Body of pancreas (tissue), 4 donors: ENCODE measurements around the gene KCNQ4. TPM values are rescaled to one million over a fixed set of nuclear protein-coding genes. Genes with fewer than 3 reads are reported as not detected.
A peak's percentile ranks its signal among the peaks of the same experiment; 100 is the strongest.

Experiments
- ATAC-seq: fragments of 150-250 bp; one replicate; pipeline ENCODE4 v1.9.1; 2016
- DNase-seq, 4 donors: peaks; one replicate each; pipeline ENCODE4 v3.0.0-alpha.2; 2019
- H3K27ac ChIP-seq, 4 donors: fragments of 200-600 bp; sonication (generic); 1 replicate in 3 of 4; 2 replicates in 1 of 4; pipeline versions ENCODE4 v1.5.1 to v1.6.1; 2016 to 2019; ENCODE audit warnings: mild to moderate bottlenecking in 1 of 4, mixed read lengths in 1 of 4, moderate library complexity in 1 of 4
- H3K27me3 ChIP-seq, 2 donors: fragments of 200-600 bp; sonication (generic); one replicate each; pipeline ENCODE4 v1.6.0; 2016; ENCODE audit warnings: mild to moderate bottlenecking in 1 of 2
- H3K36me3 ChIP-seq, 2 donors: fragments of 200-600 bp; sonication (generic); replicated peaks in 1 of 2; 2 replicates each; pipeline ENCODE4 v1.5.1; 2016; ENCODE audit warnings: low read depth in 2 of 2; ENCODE audit not compliant: insufficient read depth in 1 of 2
- H3K4me1 ChIP-seq: fragments of 200-600 bp; sonication (generic); one replicate; pipeline ENCODE4 v1.6.0; 2016
- H3K4me3 ChIP-seq, 2 donors: fragments of 200-600 bp; sonication (generic); 1 replicate in 1 of 2; 2 replicates in 1 of 2; pipeline ENCODE4 v1.5.1; 2016 to 2019
- H3K9me3 ChIP-seq, 3 donors: fragments of 200-600 bp; sonication (generic); 1 replicate in 2 of 3; 2 replicates in 1 of 3; pipeline ENCODE4 v1.5.1; 2016
- CTCF ChIP-seq, 7 experiments: fragments of 450-650 bp in 4 of 7; fragments of 200-600 bp in 3 of 7; sonication (generic) in 3 of 7; IDR thresholded peaks; one replicate each; pipeline ENCODE4 v1.5.1; 2016 to 2019; ENCODE audit warnings: antibody characterized with exemption in 7 of 7
- POLR2A ChIP-seq, 3 donors: fragments of 450-650 bp; IDR thresholded peaks; one replicate each; pipeline ENCODE4 v1.6.1; 2016; ENCODE audit warnings: antibody characterized with exemption in 3 of 3, mild to moderate bottlenecking in 2 of 3
- WGBS, 2 donors: methylation state at CpG; one replicate each; pipeline ENCODE4 v1.1.5; 2017; 5-methylcytosine and 5-hydroxymethylcytosine counted together
- intact Hi-C: fragments of 100-400 bp; cut with DNase I; formaldehyde crosslinking; loops from one replicate; pipeline ENCODE4 v1.15.1; 2023
- total RNA-seq, 2 donors: library from RNA; depleted of rRNA; stranded (reverse); fragments of >200 nt; gene quantifications; one replicate each; pipeline ENCODE4 v1.1.0, GENCODE V29; 2016

The KCNQ4 gene
- total RNA-seq, 2 donors from 2014 or later = 1.8 to 4.0 TPM

DNA sequence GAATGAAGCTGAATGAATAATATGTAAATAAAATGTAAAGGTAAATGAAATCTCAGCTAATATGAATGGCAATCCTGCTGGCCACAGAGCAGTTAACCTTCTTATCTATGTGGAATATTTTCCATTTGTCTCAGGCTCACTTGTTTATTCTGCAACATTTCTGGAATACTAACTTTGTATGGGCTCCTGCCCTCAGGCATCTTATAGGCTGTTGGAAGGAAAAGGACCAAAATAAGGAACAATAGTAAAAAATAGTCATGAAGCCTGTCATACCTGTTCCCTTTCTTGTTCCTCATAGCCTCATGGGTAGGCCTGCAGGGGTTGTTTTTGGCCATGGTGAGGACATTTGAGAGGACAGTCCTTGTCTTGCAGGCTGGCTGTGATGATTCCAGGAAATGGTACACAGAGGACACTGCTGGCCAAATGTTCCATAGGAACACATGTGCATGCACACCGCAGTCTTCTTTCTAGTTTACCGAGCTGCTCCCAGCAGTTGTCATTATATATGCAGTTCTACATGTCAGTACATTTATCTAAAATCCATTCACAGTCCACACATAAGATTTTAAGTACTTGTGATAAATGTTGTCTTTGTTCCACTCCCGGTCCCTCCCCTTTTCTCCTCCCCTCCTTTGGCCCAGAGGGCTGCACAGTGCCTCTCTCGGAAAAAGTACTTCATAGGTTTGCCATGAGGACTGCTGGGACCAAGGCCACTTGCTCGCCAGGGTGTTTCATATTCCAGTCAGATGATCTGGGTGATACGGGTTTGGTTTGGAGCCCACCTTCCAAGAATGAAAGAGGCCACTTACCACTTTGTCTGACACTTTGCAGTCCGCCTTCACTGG is 15.2 kb upstream of the KCNQ4 start:
- intact Hi-C loops = no loop called here
- Histone ChIP-seq H3K27me3 (no peaks in the 10 kb centered on the region), H3K36me3 (peaks cover 8 to 49% of the 10 kb centered on the region in 2 donors), H3K27ac (no peak overlapping the region), H3K4me1 (no peaks in the 10 kb centered on the region), H3K9me3 (no peaks in the 10 kb centered on the region), H3K4me3 (no peak overlapping the region)
- DNase-seq (no peak), ATAC-seq (no peak)
- 78 to 90% methylated on average over 7 of the region's 7 CpGs for WGBS, 2 donors
- no peak for TF ChIP-seq POLR2A (IDR thresholded peaks at IDR 0.05)
- TF ChIP-seq CTCF (IDR thresholded peaks at IDR 0.05) = no peak

DNA sequence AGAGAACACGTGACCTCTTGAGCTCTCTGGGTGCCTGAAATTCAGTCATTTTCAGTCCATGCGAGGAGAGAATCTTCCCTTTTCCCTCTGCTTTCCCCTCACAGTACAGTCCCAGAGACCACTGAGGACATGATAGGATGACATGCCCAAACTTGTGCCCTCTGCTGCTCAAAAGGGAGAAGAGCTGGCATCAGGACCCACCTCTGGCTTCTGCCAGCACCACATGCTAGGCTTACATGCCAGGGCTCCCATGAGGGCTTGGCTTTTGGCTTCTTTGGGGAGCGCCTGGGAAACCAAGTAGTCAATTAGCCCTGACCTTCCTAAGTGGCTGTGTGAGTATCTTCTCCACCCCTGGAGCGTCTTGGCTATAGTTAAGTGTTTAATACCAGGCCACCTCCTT is 13.8 kb upstream of the KCNQ4 start:
- peaks cover 8 to 39% of the 10 kb centered on the region in 2 donors for H3K36me3 ChIP-seq
- 86 to 94% methylated on average over 3 to 4 of the region's 4 CpGs for WGBS, 2 donors
- no peak for DNase-seq
- intact Hi-C loops = no loop called here
- no peak overlapping the region for H3K4me3 ChIP-seq
- TF ChIP-seq CTCF (IDR thresholded peaks at IDR 0.05) (peak in 1 of 7 experiments; percentile 10), POLR2A (IDR thresholded peaks at IDR 0.05) (no peak)
- ATAC-seq = no peak
- H3K27me3 ChIP-seq = no peaks in the 10 kb centered on the region
- H3K27ac ChIP-seq = no peak overlapping the region
- peaks cover 8% of the 10 kb centered on the region for H3K4me1 ChIP-seq
- H3K9me3 ChIP-seq = no peaks in the 10 kb centered on the region

- Histone ChIP-seq H3K36me3 (peaks cover 9 to 37% of the 10 kb centered on the region in 2 donors), H3K4me1 (peaks cover 8% of the 10 kb centered on the region), H3K9me3 (no peaks in the 10 kb centered on the region), H3K27me3 (no peaks in the 10 kb centered on the region), H3K4me3 (no peak overlapping the region), H3K27ac (no peak overlapping the region)
- no peak for ATAC-seq
- DNase-seq = no peak
- no peak for TF ChIP-seq CTCF (IDR thresholded peaks at IDR 0.05)
- intact Hi-C loops = no loop called here
- 77 to 82% methylated on average over 18 of the region's 18 CpGs for WGBS, 2 donors
Observed at GRCh38 chr1:40770296-40771070, 13.1 kb upstream of the KCNQ4 start.

DNA sequence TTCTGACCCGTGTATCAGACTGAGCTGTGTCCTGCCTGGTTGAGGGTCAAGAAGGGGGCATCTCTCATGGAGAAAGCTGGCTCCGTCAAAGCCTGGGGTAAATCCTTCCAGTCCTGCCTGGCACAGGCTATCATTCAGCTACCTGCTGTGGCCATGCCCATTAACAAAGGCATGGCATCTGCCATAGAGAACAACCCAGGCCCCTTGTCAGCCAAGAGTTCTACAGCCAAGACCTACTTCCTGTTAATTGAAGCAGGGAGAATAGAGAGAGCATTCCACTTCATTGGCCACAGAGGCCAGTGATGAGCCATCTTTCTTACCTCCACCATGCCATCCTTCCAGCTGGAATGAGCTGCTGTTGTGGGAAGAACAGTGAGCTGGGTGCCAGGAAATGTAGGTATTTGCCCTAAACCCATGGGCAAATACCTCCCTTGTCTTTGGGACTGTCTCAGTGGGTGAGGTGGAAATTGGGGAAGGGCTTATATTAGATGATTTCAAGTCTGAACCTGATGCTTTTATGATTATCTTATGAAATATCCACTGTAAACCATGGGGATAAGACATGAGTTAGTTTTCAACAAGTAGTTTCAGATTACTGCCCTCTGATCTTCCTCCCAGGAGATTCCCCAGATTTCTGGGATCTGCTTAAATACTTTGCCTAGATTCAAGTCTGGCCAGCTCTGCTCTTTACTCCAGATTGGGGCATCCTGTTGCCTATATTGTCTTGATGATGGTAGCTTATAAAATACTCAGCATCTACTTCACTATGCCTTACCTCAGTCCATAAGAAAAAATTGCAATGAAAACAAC is 11.2 kb upstream of the KCNQ4 start:
- no peak for DNase-seq
- peaks cover 6 to 28% of the 10 kb centered on the region in 2 donors for H3K36me3 ChIP-seq

More for the DNA sequence above, 11.2 kb upstream of the KCNQ4 start:
- TF ChIP-seq POLR2A (IDR thresholded peaks at IDR 0.05) (no peak), CTCF (IDR thresholded peaks at IDR 0.05) (no peak)
- Histone ChIP-seq H3K27me3 (no peaks in the 10 kb centered on the region), H3K9me3 (no peaks in the 10 kb centered on the region), H3K27ac (no peak overlapping the region), H3K4me3 (no peak overlapping the region), H3K4me1 (peaks cover 8% of the 10 kb centered on the region)
- intact Hi-C loops = no loop called here
- no peak for ATAC-seq
- 82% methylated on average over 2 of the region's 2 CpGs; no CpG with 5 or more reads in 1 of the 2 donors for WGBS, 2 donors
